ENCODE data around the gene EXOC2.

Gene EXOC2

GRCh38 chr6:710601-711571 is 17.9 kb upstream of the EXOC2 start:
- in situ Hi-C loops (cut with HindIII; ENCODE audit: low sequenced_read_pairs) = no loop called here
- H3K4me3 ChIP-seq (ENCODE audit: low read depth, low read length) = peak overlapping the region; percentile 54
- DNase-seq (ENCODE audit: low read depth, low spot score) = peak; percentile 78
- no peak for TF ChIP-seq CTCF (IDR thresholded peaks at IDR 0.05; ENCODE audit: low read depth, low read length)

DNA sequence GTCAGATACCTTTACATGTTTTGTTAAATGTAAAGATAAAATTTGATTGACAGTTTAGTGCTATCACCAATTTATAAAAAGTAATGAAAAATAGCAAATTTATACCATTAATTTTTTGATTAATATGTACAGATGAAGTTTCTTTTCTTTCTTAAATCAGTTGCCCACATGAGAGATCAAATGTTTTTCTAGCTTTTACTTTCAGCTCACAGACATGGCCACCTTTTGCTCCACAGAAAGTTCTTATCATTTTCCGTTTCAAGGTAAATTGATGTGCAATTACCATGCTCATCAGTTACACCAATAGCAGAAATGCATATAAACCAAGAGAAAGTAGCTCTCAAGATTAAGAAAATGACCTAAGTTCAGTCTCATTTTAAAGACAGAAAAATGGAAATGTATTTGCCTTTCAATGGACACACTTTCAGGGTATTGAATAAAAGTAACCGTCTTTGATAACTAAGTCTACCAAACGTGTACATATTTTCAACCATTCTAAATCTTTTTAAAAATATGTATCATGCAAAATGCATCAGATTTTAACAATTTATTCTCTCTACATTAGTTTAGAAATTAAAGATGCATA is 16.6 kb upstream of the EXOC2 start:
- in situ Hi-C loops (cut with HindIII; ENCODE audit: low sequenced_read_pairs) = no loop called here
- no peak for DNase-seq (ENCODE audit: low read depth, low spot score)
- TF ChIP-seq CTCF (IDR thresholded peaks at IDR 0.05; ENCODE audit: low read depth, low read length) = no peak
- H3K4me3 ChIP-seq (ENCODE audit: low read depth, low read length) = no peak overlapping the region

GRCh38 chr6:708237-708598 is 15.3 kb upstream of the EXOC2 start:
- no peak for DNase-seq (ENCODE audit: low read depth, low spot score)
- no peak for TF ChIP-seq CTCF (IDR thresholded peaks at IDR 0.05; ENCODE audit: low read depth, low read length)
- no peak overlapping the region for H3K4me3 ChIP-seq (ENCODE audit: low read depth, low read length)
- in situ Hi-C loops (cut with HindIII; ENCODE audit: low sequenced_read_pairs) = no loop called here

DNA sequence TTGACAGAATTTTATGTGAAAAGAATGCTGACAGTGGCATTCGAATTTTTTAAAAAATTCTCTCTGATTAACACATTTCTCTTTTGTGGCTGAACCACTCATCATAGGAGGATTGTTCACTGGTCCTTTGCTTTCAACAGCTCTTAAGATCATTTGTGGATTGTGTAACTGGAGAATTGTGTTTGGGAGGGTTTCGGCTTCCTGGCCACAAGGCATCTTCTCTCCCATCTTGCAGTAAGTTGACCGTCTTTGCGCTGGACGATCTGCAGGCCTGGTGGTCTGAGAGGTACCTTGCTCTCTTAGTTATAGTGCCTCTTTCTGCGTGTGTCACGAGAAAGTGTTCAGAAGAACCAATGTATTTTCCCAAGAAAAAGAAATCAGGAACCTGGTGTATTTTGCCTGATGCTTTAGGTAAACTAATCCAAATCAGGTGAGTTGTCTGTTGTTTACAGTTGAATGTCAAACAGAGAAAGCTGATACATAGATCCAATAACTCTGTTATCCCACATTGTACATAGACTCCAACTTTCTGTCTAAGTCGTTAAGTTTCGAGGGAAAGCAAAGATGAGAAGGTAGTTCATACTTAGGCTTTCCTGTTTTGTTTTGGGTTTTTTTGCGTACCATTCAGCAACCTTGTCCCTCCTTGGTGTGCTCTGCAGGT is 14.8 kb upstream of the EXOC2 start:
- in situ Hi-C loops (cut with HindIII; ENCODE audit: low sequenced_read_pairs) = no loop called here
- no peak for DNase-seq (ENCODE audit: low read depth, low spot score)
- no peak overlapping the region for H3K4me3 ChIP-seq (ENCODE audit: low read depth, low read length)
- no peak for TF ChIP-seq CTCF (IDR thresholded peaks at IDR 0.05; ENCODE audit: low read depth, low read length)

DNA sequence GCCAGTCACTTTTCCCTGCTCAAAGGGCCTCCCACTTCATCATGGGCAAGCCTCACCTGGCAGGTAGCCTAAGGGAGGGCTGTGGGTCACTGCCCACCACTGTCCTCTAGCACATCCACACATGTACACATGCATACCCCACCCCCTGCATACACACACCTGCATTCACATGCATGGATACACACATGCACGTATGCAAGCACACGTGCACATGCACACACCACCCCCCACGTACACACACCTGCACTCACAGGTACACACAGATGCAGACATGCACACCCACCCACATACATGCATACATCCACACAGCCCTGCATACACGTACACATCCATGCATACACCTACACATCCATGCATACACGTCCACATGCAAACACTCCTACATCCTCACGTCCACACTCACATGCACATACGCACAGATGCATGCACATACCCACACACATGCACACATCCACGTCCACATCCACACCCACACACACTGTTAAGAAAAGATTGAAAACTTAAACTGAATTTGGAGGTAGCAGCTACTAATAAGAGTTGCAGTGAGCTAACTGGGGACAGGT is 14.0 kb upstream of the EXOC2 start:
- no peak overlapping the region for H3K4me3 ChIP-seq (ENCODE audit: low read depth, low read length)
- in situ Hi-C loops (cut with HindIII; ENCODE audit: low sequenced_read_pairs) = no loop called here
- no peak for TF ChIP-seq CTCF (IDR thresholded peaks at IDR 0.05; ENCODE audit: low read depth, low read length)
- no peak for DNase-seq (ENCODE audit: low read depth, low spot score)

DNA sequence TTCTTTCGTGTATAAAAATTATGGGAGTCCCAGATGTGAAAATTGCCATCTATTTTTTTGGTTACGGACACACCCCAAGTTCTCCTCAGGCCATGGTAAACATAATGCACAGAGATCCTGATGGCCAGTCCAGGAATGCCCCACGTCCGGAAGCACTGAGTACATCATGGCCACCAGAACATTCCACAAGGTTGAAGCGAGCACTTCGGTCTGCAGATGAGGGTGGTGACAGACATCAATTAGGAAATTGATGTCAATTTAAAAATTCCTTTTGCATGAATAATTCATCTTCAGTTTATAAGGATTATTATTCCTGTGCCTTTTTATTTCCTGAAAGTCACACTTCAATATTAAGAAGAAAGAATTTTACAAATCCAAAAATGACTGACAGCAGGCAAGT is 13.2 kb upstream of the EXOC2 start:
- TF ChIP-seq CTCF (IDR thresholded peaks at IDR 0.05; ENCODE audit: low read depth, low read length) = no peak
- in situ Hi-C loops (cut with HindIII; ENCODE audit: low sequenced_read_pairs) = no loop called here
- H3K4me3 ChIP-seq (ENCODE audit: low read depth, low read length) = no peak overlapping the region
- no peak for DNase-seq (ENCODE audit: low read depth, low spot score)
